Glutamatergic neuron (in vitro differentiated cells): ENCODE results near the gene CACNA1E. TPM values are rescaled to one million over a fixed set of nuclear protein-coding genes. Genes with fewer than 3 reads are reported as not detected.

Experiments used
- DNase-seq: peaks from one replicate; pipeline ENCODE4 v3.0.0; 2022
- H3K27ac Mint-ChIP-seq: one replicate; pipeline ENCODE4 v1.8.0; 2020; ENCODE audit warnings: mild to moderate bottlenecking, mixed read lengths, inconsistent platforms; ENCODE audit not compliant: unreplicated experiment
- H3K27me3 Mint-ChIP-seq: one replicate; pipeline ENCODE4 v1.8.0; 2020; ENCODE audit warnings: mild to moderate bottlenecking, moderate library complexity, mixed read lengths, inconsistent platforms; ENCODE audit not compliant: unreplicated experiment
- H3K36me3 Mint-ChIP-seq: one replicate; pipeline ENCODE4 v1.8.0; 2020; ENCODE audit warnings: mild to moderate bottlenecking, mixed read lengths, inconsistent platforms; ENCODE audit not compliant: unreplicated experiment
- H3K4me1 Mint-ChIP-seq: one replicate; pipeline ENCODE4 v1.8.0; 2020; ENCODE audit warnings: mild to moderate bottlenecking, low read depth, mixed read lengths, inconsistent platforms; ENCODE audit not compliant: unreplicated experiment
- H3K4me3 Mint-ChIP-seq: one replicate; pipeline ENCODE4 v1.8.0; 2020; ENCODE audit warnings: mild to moderate bottlenecking, mixed read lengths, inconsistent platforms; ENCODE audit not compliant: unreplicated experiment
- H3K9me3 Mint-ChIP-seq: one replicate; pipeline ENCODE4 v1.8.0; 2020; ENCODE audit warnings: mild to moderate bottlenecking, moderate library complexity, mixed read lengths, inconsistent platforms; ENCODE audit not compliant: unreplicated experiment
- total RNA-seq: library from RNA; stranded (reverse); fragmentation: NEBNext Ultra II Directional; extraction: Animal tissue kit (Norgen Biotek cat#: 25700); gene quantifications from one replicate; pipeline ENCODE4 v1.2.1, GENCODE V29; 2021; ENCODE audit not compliant: unreplicated experiment
- TF ChIP-seq, protein P1 (sequence below): fragments of 200-600 bp; sonication (generic); IDR thresholded peaks from one replicate; pipeline ENCODE4 v1.5.0; 2021; ENCODE audit not compliant: partially characterized antibody, unreplicated experiment

Gene CACNA1E
- total RNA-seq, 1 donor from 2014 or later = 8.8 TPM

DNA sequence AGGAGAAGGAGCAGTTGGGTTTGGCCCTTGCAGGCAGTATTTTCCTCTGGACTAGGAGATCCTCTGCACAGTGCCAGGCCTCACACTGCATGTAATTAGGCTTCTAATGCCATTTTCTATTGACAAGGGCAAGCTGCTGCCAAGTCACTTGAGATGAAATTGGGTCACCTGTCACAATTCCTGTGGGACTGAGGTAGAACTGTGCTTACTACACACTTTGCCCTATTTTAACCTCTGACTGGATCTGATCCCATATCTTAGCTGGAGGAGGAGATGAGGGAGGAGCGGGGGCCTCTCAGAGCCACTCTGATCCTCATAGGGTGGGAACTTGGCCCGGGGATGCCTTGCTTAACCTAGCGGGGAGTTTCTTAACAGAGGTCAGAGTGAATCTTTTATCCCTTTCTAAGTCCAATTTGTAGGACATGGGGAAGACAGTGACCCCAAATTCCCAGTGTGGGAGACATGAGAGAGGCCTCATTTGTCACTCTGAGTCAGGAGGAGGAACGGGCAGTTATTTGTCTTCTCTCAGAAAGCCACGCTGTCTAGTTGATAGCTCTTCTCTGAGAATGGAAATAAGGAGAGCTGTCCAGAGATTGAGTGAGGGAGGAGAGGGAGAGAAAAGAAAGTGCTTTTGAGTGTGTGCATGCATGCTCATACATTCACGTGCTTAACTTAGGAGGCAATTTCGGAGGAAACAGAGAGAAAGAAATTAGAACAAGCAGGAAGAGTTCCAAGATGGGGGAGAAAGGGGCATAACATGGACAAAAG, 121.3 kb downstream of the CACNA1E start:
- Mint-ChIP-seq H3K4me3 (no peak overlapping the region), H3K36me3 (no peaks in the 10 kb centered on the region), H3K9me3 (peaks cover 2% of the 10 kb centered on the region), H3K27me3 (peaks cover 2% of the 10 kb centered on the region), H3K4me1 (no peaks in the 10 kb centered on the region), H3K27ac (no peak overlapping the region)
- DNase-seq = no peak
- TF ChIP-seq, protein P1, sequence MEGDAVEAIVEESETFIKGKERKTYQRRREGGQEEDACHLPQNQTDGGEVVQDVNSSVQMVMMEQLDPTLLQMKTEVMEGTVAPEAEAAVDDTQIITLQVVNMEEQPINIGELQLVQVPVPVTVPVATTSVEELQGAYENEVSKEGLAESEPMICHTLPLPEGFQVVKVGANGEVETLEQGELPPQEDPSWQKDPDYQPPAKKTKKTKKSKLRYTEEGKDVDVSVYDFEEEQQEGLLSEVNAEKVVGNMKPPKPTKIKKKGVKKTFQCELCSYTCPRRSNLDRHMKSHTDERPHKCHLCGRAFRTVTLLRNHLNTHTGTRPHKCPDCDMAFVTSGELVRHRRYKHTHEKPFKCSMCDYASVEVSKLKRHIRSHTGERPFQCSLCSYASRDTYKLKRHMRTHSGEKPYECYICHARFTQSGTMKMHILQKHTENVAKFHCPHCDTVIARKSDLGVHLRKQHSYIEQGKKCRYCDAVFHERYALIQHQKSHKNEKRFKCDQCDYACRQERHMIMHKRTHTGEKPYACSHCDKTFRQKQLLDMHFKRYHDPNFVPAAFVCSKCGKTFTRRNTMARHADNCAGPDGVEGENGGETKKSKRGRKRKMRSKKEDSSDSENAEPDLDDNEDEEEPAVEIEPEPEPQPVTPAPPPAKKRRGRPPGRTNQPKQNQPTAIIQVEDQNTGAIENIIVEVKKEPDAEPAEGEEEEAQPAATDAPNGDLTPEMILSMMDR = no peak

DNA sequence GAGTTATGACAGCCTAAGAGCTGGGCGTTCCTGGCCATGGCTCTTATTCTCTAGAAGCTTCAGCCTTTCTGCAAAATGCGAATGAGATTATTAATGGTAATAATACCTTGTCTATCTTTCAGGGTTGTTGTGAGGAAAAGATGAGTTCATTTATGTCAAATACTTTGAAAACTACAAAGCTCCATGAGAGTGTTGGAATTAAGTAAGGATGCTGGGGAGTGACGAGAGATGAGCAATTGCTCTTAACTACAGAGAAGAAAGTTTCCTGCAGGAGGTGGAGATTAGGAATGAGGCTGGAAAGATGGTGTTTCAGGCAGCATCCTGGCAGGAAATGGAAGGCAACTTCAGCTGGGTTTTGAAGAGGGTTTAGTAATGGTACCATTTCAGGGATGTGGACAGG, 124.2 kb downstream of the CACNA1E start:
- TF ChIP-seq, protein P1 = no peak
- Mint-ChIP-seq H3K9me3 (peaks cover 2% of the 10 kb centered on the region), H3K4me1 (no peaks in the 10 kb centered on the region)

DNA sequence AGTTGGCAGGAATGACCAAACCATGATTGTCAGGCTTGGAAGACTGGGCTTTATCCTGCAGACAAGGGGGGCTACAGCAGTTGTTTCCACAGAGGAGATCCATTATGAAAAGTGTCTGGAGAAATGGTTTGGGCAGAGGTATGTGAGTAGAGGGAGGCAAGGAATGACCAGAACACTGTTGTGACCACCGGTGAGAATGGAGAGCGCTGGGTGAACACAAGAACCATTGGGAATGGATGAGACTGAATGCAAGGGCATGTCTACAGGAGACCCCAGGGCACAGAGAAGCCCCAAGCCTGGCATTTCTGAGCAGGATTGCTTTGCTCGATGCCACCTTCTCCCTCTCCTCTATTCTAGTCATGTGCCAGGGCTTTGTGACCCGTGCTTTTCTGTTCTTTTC, 125.1 kb downstream of the CACNA1E start:
- TF ChIP-seq, protein P1 = no peak
- DNase-seq = no peak
- no peak overlapping the region for H3K27ac Mint-ChIP-seq
- no peaks in the 10 kb centered on the region for H3K36me3 Mint-ChIP-seq
- peaks cover 2% of the 10 kb centered on the region for H3K27me3 Mint-ChIP-seq
- no peaks in the 10 kb centered on the region for H3K4me1 Mint-ChIP-seq
- peaks cover 2% of the 10 kb centered on the region for H3K9me3 Mint-ChIP-seq
- H3K4me3 Mint-ChIP-seq = no peak overlapping the region

More for the DNA sequence above, 124.2 kb downstream of the CACNA1E start:
- Mint-ChIP-seq H3K27me3 (peaks cover 2% of the 10 kb centered on the region), H3K4me3 (no peak overlapping the region), H3K27ac (no peak overlapping the region), H3K36me3 (no peaks in the 10 kb centered on the region)
- no peak for DNase-seq

DNA sequence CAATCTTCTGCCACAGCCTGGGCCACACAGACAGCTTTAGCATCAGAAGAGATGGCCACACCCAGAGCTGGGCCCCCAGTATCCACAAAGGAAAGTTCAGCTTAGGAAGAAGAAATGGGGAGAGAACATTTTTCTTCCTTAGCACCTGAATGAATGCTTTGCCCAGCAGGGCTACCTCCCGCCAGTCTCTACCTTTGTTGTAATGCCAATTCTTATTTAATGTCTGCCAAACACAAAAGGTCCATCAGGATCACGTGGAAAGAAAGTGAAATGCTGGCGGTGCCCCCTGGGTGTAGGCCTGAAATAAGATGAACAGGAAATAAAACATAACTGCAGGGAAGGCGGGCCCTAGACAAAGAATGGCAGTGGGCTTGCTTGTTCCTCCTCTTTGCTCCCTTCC, 125.6 kb downstream of the CACNA1E start:
- TF ChIP-seq, protein P1 = no peak
- Mint-ChIP-seq H3K4me3 (no peak overlapping the region), H3K36me3 (no peaks in the 10 kb centered on the region), H3K9me3 (peaks cover 2% of the 10 kb centered on the region), H3K4me1 (no peaks in the 10 kb centered on the region), H3K27ac (no peak overlapping the region), H3K27me3 (peaks cover 2% of the 10 kb centered on the region)
- no peak for DNase-seq

DNA sequence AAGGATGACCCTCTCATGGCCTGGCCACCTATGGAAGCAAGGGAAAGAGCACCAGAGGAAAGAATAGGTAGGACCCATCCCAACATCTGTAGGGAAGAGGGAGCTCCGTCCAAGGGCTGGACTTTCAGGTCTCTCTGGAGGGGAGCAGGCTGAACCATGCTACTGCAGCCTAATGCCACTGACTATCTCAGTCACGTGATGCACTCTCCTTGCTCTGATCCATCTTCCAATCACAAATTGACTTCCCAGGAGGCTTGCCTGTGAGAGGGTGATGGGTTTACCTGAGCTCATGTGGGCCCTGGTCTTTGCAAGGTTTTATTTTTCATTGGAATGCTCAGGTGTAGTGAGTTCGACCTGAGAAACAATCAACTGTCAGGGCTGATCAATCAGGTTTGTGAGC, 128.8 kb downstream of the CACNA1E start:
- Mint-ChIP-seq H3K36me3 (no peaks in the 10 kb centered on the region), H3K27ac (no peak overlapping the region), H3K4me1 (no peaks in the 10 kb centered on the region), H3K27me3 (peaks cover 2% of the 10 kb centered on the region), H3K4me3 (no peak overlapping the region), H3K9me3 (peaks cover 2% of the 10 kb centered on the region)
- TF ChIP-seq, protein P1 = no peak
- DNase-seq = no peak
